ENCODE data around the gene EEA1.
"Not testable (repeated sequence)": the region's sequence is repeated elsewhere in the genome, so short reads cannot be mapped to it uniquely, and the experiment has no call there.

The EEA1 gene

DNA sequence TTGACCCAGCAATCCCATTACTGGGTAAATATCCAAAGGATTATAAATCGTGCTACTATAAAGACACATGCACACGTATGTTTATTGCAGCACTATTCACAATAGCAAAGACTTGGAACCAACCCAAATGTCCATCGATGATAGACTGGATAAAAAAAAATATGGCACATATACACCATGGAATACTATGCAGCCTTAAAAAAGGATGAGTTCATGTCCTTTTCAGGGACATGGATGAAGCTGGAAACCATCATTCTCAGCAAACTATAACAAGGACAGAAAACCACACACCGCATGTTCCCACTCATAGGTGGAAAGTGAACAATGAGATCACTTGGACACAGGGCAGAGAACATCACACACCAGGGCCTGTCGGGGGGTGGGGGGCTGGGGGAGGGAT, 134.7 kb downstream of the EEA1 start:
- H3K36me3 ChIP-seq (ENCODE audit: control insufficient read depth in 2 of 2, insufficient read depth in 1 of 2, low read length in 2 of 2); H3K27ac ChIP-seq (ENCODE audit: extremely low read depth, low read depth, low read length); H3K4me3 ChIP-seq (ENCODE audit: low read depth, low read length); H3K9me3 ChIP-seq (ENCODE audit: control insufficient read depth, insufficient read depth, low read depth, low read length); CTCF ChIA-PET; H3K4me1 ChIP-seq (ENCODE audit: control insufficient read depth, insufficient read depth, low read length); POLR2A ChIA-PET: not testable (repeated sequence)
- peak; percentile 77 for TF ChIP-seq ZNF146 (tag by site-specific recombination; IDR thresholded peaks at IDR 0.05)

DNA sequence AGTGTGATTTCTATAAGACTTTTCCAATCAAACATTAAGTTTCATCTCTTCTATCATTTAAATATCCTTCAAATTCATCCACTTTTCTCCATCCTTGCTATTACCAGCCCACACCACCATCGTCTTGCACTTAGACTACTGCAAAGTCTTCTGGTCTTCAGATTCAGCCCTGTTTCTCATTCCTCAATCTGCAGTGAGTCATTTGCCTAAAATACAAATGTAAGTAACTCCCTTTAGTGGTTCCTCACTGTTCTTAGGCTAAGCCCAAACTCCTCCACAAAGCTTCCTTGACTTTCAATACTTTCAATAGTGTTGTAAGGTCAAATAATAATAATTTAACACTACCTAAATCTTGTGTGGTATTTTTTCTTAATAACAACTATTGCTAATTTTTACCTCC, 143.1 kb downstream of the EEA1 start:
- Histone ChIP-seq H3K36me3 (ENCODE audit: control insufficient read depth in 2 of 2, insufficient read depth in 1 of 2, low read length in 2 of 2) (peaks cover 5 to 10% of the 10 kb centered on the region in 2 experiments; a peak in 2 of 3 replicates), H3K4me3 (ENCODE audit: low read depth, low read length) (no peak overlapping the region), H3K4me1 (ENCODE audit: control insufficient read depth, insufficient read depth, low read length) (peaks cover 3% of the 10 kb centered on the region; the same call in 1 of the 2 replicates), H3K9me3 (ENCODE audit: control insufficient read depth, insufficient read depth, low read depth, low read length) (no peaks in the 10 kb centered on the region), H3K27ac (ENCODE audit: extremely low read depth, low read depth, low read length) (no peak overlapping the region)
- ChIA-PET CTCF (interaction anchor here (0.5 to 1.5 kb wide), 14 partner anchors 9 to 1315 kb away, joined by 3 to 8 read pairs (median 4); no protein-coding TSS in a partner anchor), POLR2A (no interaction called here)
- TF ChIP-seq ZNF777 (tag by site-specific recombination; IDR thresholded peaks at IDR 0.05; ENCODE audit: borderline replicate concordance) (no peak), ZNF514 (tag by site-specific recombination; IDR thresholded peaks at IDR 0.05) (no peak), ZNF202 (tag by site-specific recombination; IDR thresholded peaks at IDR 0.05; ENCODE audit: borderline replicate concordance) (no peak), SALL2 (tag by site-specific recombination; IDR thresholded peaks at IDR 0.05; ENCODE audit: borderline replicate concordance) (no peak), YY2 (tag by site-specific recombination; IDR thresholded peaks at IDR 0.05) (no peak), ZNF654 (tag by site-specific recombination; IDR thresholded peaks at IDR 0.05; ENCODE audit: low read depth) (no peak), ZNF423 (tag by site-specific recombination; IDR thresholded peaks at IDR 0.05) (no peak), GLIS1 (tag by site-specific recombination; IDR thresholded peaks at IDR 0.05) (no peak), ZNF544 (tag by site-specific recombination; IDR thresholded peaks at IDR 0.05) (no peak), ZNF16 (tag by site-specific recombination; IDR thresholded peaks at IDR 0.05; ENCODE audit: low read depth) (no peak), ZNF404 (tag by site-specific recombination; IDR thresholded peaks at IDR 0.05) (no peak), ZNF791 (tag by site-specific recombination; IDR thresholded peaks at IDR 0.05) (no peak)
- TF ChIP-seq, protein P1, sequence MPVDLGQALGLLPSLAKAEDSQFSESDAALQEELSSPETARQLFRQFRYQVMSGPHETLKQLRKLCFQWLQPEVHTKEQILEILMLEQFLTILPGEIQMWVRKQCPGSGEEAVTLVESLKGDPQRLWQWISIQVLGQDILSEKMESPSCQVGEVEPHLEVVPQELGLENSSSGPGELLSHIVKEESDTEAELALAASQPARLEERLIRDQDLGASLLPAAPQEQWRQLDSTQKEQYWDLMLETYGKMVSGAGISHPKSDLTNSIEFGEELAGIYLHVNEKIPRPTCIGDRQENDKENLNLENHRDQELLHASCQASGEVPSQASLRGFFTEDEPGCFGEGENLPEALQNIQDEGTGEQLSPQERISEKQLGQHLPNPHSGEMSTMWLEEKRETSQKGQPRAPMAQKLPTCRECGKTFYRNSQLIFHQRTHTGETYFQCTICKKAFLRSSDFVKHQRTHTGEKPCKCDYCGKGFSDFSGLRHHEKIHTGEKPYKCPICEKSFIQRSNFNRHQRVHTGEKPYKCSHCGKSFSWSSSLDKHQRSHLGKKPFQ (tag by site-specific recombination; IDR thresholded peaks at IDR 0.05): no peak
- TF ChIP-seq, protein P2, sequence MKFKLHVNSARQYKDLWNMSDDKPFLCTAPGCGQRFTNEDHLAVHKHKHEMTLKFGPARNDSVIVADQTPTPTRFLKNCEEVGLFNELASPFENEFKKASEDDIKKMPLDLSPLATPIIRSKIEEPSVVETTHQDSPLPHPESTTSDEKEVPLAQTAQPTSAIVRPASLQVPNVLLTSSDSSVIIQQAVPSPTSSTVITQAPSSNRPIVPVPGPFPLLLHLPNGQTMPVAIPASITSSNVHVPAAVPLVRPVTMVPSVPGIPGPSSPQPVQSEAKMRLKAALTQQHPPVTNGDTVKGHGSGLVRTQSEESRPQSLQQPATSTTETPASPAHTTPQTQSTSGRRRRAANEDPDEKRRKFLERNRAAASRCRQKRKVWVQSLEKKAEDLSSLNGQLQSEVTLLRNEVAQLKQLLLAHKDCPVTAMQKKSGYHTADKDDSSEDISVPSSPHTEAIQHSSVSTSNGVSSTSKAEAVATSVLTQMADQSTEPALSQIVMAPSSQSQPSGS (tag by site-specific recombination; IDR thresholded peaks at IDR 0.05; ENCODE audit: low read depth): no peak
- TF ChIP-seq, protein P3, sequence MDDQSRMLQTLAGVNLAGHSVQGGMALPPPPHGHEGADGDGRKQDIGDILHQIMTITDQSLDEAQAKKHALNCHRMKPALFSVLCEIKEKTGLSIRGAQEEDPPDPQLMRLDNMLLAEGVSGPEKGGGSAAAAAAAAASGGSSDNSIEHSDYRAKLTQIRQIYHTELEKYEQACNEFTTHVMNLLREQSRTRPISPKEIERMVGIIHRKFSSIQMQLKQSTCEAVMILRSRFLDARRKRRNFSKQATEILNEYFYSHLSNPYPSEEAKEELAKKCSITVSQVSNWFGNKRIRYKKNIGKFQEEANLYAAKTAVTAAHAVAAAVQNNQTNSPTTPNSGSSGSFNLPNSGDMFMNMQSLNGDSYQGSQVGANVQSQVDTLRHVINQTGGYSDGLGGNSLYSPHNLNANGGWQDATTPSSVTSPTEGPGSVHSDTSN (CRISPR knock-in tag; IDR thresholded peaks at IDR 0.05): no peak

DNA sequence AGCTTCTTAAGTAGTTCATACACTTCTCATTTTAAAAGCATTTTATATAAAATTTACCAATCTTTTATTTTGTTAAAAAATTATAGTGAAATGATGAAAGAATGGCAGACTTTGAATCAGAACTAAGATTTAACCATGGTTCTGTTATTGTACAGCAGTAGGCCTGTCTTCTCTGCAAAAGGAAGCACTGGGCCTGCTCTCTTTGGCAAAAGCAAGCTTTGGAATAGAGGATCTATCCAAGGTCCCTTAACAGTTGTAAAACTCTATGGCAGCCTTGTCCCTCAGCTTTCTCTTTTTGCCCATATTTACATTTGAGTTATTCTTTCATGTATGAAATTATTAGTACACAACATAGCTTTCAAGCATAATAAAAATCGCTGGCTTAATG, 143.5 kb downstream of the EEA1 start:
- Histone ChIP-seq H3K27ac (ENCODE audit: extremely low read depth, low read depth, low read length) (no peak overlapping the region), H3K36me3 (ENCODE audit: control insufficient read depth in 2 of 2, insufficient read depth in 1 of 2, low read length in 2 of 2) (peaks cover 8 to 12% of the 10 kb centered on the region in 2 experiments; a peak in 2 of 3 replicates), H3K9me3 (ENCODE audit: control insufficient read depth, insufficient read depth, low read depth, low read length) (no peaks in the 10 kb centered on the region), H3K4me3 (ENCODE audit: low read depth, low read length) (no peak overlapping the region), H3K4me1 (ENCODE audit: control insufficient read depth, insufficient read depth, low read length) (peaks cover 3% of the 10 kb centered on the region; the same call in 1 of the 2 replicates)
- ChIA-PET POLR2A (no interaction called here), CTCF (interaction anchor here (0.5 to 1.5 kb wide), 15 partner anchors 10 to 1316 kb away, joined by 3 to 8 read pairs (median 3); no protein-coding TSS in a partner anchor)
- TF ChIP-seq ZNF302 (tag by site-specific recombination; IDR thresholded peaks at IDR 0.05; ENCODE audit: low read depth) (no peak), ZBTB17 (tag by site-specific recombination; IDR thresholded peaks at IDR 0.05) (no peak), YY2 (tag by site-specific recombination; IDR thresholded peaks at IDR 0.05) (no peak), ZNF596 (tag by site-specific recombination; IDR thresholded peaks at IDR 0.05) (no peak), ZNF214 (tag by site-specific recombination; IDR thresholded peaks at IDR 0.05; ENCODE audit: borderline replicate concordance) (no peak)
- TF ChIP-seq, protein P4, sequence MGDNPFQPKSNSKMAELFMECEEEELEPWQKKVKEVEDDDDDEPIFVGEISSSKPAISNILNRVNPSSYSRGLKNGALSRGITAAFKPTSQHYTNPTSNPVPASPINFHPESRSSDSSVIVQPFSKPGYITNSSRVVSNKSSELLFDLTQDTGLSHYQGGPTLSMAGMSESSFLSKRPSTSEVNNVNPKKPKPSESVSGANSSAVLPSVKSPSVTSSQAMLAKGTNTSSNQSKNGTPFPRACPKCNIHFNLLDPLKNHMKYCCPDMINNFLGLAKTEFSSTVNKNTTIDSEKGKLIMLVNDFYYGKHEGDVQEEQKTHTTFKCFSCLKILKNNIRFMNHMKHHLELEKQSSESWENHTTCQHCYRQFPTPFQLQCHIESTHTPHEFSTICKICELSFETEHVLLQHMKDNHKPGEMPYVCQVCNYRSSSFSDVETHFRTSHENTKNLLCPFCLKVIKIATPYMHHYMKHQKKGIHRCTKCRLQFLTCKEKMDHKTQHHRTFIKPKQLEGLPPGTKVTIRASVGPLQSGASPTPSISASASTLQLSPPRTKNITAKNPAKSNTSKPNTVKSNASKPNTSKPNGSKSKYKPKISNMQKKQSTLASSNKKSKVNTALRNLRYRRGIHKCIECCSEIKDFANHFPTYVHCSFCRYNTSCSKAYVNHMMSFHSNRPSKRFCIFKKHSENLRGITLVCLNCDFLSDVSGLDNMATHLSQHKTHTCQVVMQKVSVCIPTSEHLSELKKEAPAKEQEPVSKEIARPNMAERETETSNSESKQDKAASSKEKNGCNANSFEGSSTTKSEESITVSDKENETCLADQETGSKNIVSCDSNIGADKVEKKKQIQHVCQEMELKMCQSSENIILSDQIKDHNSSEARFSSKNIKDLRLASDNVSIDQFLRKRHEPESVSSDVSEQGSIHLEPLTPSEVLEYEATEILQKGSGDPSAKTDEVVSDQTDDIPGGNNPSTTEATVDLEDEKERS (tag by site-specific recombination; IDR thresholded peaks at IDR 0.05): no peak
- TF ChIP-seq, protein P5, sequence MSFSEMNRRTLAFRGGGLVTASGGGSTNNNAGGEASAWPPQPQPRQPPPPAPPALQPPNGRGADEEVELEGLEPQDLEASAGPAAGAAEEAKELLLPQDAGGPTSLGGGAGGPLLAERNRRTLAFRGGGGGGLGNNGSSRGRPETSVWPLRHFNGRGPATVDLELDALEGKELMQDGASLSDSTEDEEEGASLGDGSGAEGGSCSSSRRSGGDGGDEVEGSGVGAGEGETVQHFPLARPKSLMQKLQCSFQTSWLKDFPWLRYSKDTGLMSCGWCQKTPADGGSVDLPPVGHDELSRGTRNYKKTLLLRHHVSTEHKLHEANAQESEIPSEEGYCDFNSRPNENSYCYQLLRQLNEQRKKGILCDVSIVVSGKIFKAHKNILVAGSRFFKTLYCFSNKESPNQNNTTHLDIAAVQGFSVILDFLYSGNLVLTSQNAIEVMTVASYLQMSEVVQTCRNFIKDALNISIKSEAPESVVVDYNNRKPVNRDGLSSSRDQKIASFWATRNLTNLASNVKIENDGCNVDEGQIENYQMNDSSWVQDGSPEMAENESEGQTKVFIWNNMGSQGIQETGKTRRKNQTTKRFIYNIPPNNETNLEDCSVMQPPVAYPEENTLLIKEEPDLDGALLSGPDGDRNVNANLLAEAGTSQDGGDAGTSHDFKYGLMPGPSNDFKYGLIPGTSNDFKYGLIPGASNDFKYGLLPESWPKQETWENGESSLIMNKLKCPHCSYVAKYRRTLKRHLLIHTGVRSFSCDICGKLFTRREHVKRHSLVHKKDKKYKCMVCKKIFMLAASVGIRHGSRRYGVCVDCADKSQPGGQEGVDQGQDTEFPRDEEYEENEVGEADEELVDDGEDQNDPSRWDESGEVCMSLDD (tag by site-specific recombination; IDR thresholded peaks at IDR 0.05): no peak

Measured in HEK293 (cell line).